Stomach (tissue), 4 donors: ENCODE results near the gene MACC1.

ENCODE experiments used
- EP300 ChIP-seq: sonication (generic); formaldehyde crosslinking; IDR thresholded peaks from one replicate; pipeline ENCODE4 v1.6.1; 2017; ENCODE audit warnings: antibody characterized with exemption
- POLR2A ChIP-seq, 4 donors: fragments of 450-650 bp; IDR thresholded peaks; one replicate each; pipeline ENCODE4 v1.6.1; 2016; ENCODE audit warnings: antibody characterized with exemption in 4 of 4, control low read depth in 2 of 4, mild to moderate bottlenecking in 1 of 4, moderate library complexity in 1 of 4
- POLR2AphosphoS5 ChIP-seq, 3 donors: sonication (generic); formaldehyde crosslinking; IDR thresholded peaks; one replicate each; pipeline ENCODE4 v1.6.1; 2016; ENCODE audit warnings: antibody characterized with exemption in 3 of 3
- TF ChIP-seq, protein P1 (sequence below), 7 experiments: fragments of 450-650 bp in 4 of 7; fragments of 200-600 bp in 3 of 7; sonication (generic) in 3 of 7; IDR thresholded peaks; one replicate each; pipeline ENCODE4 v1.5.1; 2016 to 2019; ENCODE audit warnings: antibody characterized with exemption in 7 of 7, control low read depth in 2 of 7, mild to moderate bottlenecking in 1 of 7

DNA sequence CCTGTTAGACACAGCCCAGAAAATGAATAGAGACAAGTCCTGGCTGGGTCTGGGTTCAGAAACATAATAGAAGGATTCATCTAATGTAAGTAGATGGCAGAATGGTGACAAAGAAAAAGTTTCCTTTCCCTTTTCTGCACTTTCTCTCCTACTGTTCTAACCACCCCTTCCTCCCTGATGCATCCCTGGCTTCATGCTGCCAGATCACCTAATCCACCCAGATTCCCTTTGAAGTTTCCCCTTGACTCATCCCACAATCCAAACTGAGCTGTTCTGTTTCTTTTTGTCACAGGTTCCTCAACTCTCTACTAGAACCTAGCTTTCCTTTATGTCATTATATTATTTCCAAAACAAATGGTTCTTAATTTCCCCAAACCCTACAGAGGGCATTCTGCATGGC, 1.1 kb upstream of the MACC1 start:
- TF ChIP-seq POLR2A (IDR thresholded peaks at IDR 0.05) (no peak), POLR2AphosphoS5 (IDR thresholded peaks at IDR 0.05) (no peak), EP300 (no peak)
- TF ChIP-seq, protein P1, sequence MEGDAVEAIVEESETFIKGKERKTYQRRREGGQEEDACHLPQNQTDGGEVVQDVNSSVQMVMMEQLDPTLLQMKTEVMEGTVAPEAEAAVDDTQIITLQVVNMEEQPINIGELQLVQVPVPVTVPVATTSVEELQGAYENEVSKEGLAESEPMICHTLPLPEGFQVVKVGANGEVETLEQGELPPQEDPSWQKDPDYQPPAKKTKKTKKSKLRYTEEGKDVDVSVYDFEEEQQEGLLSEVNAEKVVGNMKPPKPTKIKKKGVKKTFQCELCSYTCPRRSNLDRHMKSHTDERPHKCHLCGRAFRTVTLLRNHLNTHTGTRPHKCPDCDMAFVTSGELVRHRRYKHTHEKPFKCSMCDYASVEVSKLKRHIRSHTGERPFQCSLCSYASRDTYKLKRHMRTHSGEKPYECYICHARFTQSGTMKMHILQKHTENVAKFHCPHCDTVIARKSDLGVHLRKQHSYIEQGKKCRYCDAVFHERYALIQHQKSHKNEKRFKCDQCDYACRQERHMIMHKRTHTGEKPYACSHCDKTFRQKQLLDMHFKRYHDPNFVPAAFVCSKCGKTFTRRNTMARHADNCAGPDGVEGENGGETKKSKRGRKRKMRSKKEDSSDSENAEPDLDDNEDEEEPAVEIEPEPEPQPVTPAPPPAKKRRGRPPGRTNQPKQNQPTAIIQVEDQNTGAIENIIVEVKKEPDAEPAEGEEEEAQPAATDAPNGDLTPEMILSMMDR (IDR thresholded peaks at IDR 0.05), result no peak
